Immature natural killer cell (primary cell): ENCODE measurements around the gene SPRED2. TPM values are rescaled to one million over a fixed set of nuclear protein-coding genes. Genes with fewer than 3 reads are reported as not detected.

Experiments used
- DNase-seq, 3 donors: peaks; one replicate each; pipeline ENCODE4 v3.0.0; 2022; ENCODE audit warnings: mixed read lengths in 1 of 3
- H3K27ac Mint-ChIP-seq, 6 donors: one replicate each; pipeline ENCODE4 v1.8.0; 2020; ENCODE audit warnings: mixed read lengths in 6 of 6, mild to moderate bottlenecking in 5 of 6, inconsistent platforms in 4 of 6, moderate library complexity in 3 of 6
- H3K27me3 Mint-ChIP-seq, 3 donors: one replicate each; pipeline ENCODE4 v1.8.0; 2020 to 2021; ENCODE audit warnings: low read depth in 3 of 3, mild to moderate bottlenecking in 3 of 3, mixed read lengths in 3 of 3, moderate library complexity in 3 of 3, inconsistent platforms in 1 of 3
- H3K36me3 Mint-ChIP-seq, 3 donors: one replicate each; pipeline ENCODE4 v1.8.0; 2020; ENCODE audit warnings: mixed read lengths in 3 of 3, inconsistent platforms in 2 of 3, mild to moderate bottlenecking in 2 of 3
- H3K4me1 Mint-ChIP-seq, 2 donors: one replicate each; pipeline ENCODE4 v1.8.0; 2020; ENCODE audit warnings: inconsistent platforms in 2 of 2, mild to moderate bottlenecking in 2 of 2, mixed read lengths in 2 of 2, moderate library complexity in 1 of 2
- H3K4me3 Mint-ChIP-seq, 5 donors: one replicate each; pipeline ENCODE4 v1.8.0; 2020; ENCODE audit warnings: mild to moderate bottlenecking in 5 of 5, mixed read lengths in 5 of 5, inconsistent platforms in 3 of 5, moderate library complexity in 3 of 5
- H3K9me3 Mint-ChIP-seq, 6 donors: one replicate each; pipeline ENCODE4 v1.8.0; 2020; ENCODE audit warnings: mild to moderate bottlenecking in 6 of 6, mixed read lengths in 6 of 6, inconsistent platforms in 4 of 6, moderate library complexity in 3 of 6
- polyA plus RNA-seq, 3 donors: library from polyadenylated mRNA; unstranded; fragments of 300-500 nt; fragmentation: Illumina TruSeq; gene quantifications; one replicate each; pipeline ENCODE4 v1.2.3, GENCODE V29; 2021

SPRED2 gene
- polyA plus RNA-seq, 3 donors from 2014 or later: 0.67 to 1.4 TPM; not detected in 1

- peak overlapping the region; percentile 35 to 93 (median 68) for H3K27ac Mint-ChIP-seq
- no peak for DNase-seq
Observed at GRCh38 chr2:65300134-65300760, 132.2 kb downstream of the SPRED2 start.

GRCh38 chr2:65299246-65299645 lies 133.2 kb downstream of the SPRED2 start:
- peaks cover 43 to 56% of the 10 kb centered on the region in 2 donors for H3K4me1 Mint-ChIP-seq
- H3K36me3 Mint-ChIP-seq: peaks cover 0 to 4% (median 0%) of the 10 kb centered on the region in 3 donors
- H3K4me3 Mint-ChIP-seq: peak overlapping the region; percentile 42 to 76 (median 62)
- peaks cover 13 to 51% (median 43%) of the 10 kb centered on the region in 3 donors for H3K27me3 Mint-ChIP-seq
- H3K27ac Mint-ChIP-seq: peak overlapping the region in 1 of 6 donors; percentile 56
- peak; percentile 38 to 50 (median 44) for DNase-seq
- peaks cover 0 to 3% (median 0%) of the 10 kb centered on the region in 6 donors for H3K9me3 Mint-ChIP-seq

More at GRCh38 chr2:65300134-65300760, 132.2 kb downstream of the SPRED2 start:
- H3K27me3 Mint-ChIP-seq: peaks cover 13 to 47% (median 46%) of the 10 kb centered on the region in 3 donors
- H3K4me1 Mint-ChIP-seq: peaks cover 43 to 56% of the 10 kb centered on the region in 2 donors
- H3K9me3 Mint-ChIP-seq: peaks cover 0 to 3% (median 0%) of the 10 kb centered on the region in 6 donors
- peaks cover 0 to 4% (median 0%) of the 10 kb centered on the region in 3 donors for H3K36me3 Mint-ChIP-seq
- peak overlapping the region; percentile 76 to 90 (median 82) for H3K4me3 Mint-ChIP-seq

GRCh38 chr2:65298089-65298488 lies 134.3 kb downstream of the SPRED2 start:
- peaks cover 0 to 2% (median 0%) of the 10 kb centered on the region in 3 donors for H3K36me3 Mint-ChIP-seq
- H3K4me1 Mint-ChIP-seq: peaks cover 43 to 56% of the 10 kb centered on the region in 2 donors
- H3K27me3 Mint-ChIP-seq: peaks cover 13 to 48% (median 43%) of the 10 kb centered on the region in 3 donors
- no peak overlapping the region for H3K27ac Mint-ChIP-seq
- no peak for DNase-seq
- peaks cover 0 to 3% (median 0%) of the 10 kb centered on the region in 6 donors for H3K9me3 Mint-ChIP-seq
- peak overlapping the region in 3 of 5 donors; percentile 5 to 33 (median 10) for H3K4me3 Mint-ChIP-seq

DNA sequence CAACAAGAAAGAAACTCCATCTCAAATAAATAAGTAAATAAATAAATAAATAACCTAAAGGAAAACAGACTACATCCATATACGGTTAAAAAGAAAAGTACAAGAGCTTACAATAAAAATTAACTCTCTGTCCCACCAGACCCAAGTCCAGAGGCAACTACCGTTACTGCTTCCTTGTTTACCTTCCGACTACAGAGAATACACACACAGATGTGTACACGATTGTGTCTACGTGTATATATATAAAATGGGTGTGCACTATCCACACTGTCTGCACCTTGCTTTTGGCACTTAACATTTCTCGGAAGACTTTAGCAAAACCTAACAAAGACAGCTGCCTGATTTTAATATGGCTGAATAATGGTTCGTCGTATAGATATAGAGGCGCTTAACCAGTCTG lies 134.9 kb downstream of the SPRED2 start:
- H3K9me3 Mint-ChIP-seq: peaks cover 0 to 3% (median 0%) of the 10 kb centered on the region in 6 donors
- H3K36me3 Mint-ChIP-seq: no peaks in the 10 kb centered on the region
- no peak overlapping the region for H3K4me3 Mint-ChIP-seq
- H3K27ac Mint-ChIP-seq: no peak overlapping the region
- peaks cover 42 to 53% of the 10 kb centered on the region in 2 donors for H3K4me1 Mint-ChIP-seq
- DNase-seq: no peak
- peaks cover 13 to 43% (median 43%) of the 10 kb centered on the region in 3 donors for H3K27me3 Mint-ChIP-seq

DNA sequence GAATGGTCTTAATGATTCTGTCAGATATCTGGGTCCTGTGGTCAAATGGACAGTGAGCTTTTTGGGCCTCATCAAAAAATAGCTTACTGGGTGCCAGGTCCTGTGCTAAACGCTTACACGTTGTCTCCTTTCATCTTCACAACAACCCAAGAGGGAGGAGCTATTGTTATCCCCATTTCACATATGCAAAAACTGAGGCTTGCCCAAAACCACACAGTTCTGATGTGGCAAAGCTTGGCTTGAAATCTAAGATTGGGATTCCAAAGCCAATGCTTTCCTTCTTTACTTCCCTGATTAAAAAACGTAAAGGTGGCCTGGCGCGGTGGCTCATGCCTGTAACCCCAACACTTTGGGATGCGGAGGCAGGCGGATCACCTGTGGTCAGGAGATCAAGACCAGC lies 135.4 kb downstream of the SPRED2 start:
- Mint-ChIP-seq H3K27ac (no peak overlapping the region), H3K4me1 (peaks cover 36 to 47% of the 10 kb centered on the region in 2 donors), H3K4me3 (peak overlapping the region in 1 of 5 donors; percentile 19), H3K9me3 (no peaks in the 10 kb centered on the region), H3K27me3 (peaks cover 12 to 40% (median 40%) of the 10 kb centered on the region in 3 donors), H3K36me3 (no peaks in the 10 kb centered on the region)
- no peak for DNase-seq

- no peak for DNase-seq
- peaks cover 13 to 25% of the 10 kb centered on the region in 2 donors for H3K4me1 Mint-ChIP-seq
- H3K9me3 Mint-ChIP-seq: no peaks in the 10 kb centered on the region
- no peak overlapping the region for H3K4me3 Mint-ChIP-seq
- no peak overlapping the region for H3K27ac Mint-ChIP-seq
- peaks cover 3 to 25% (median 24%) of the 10 kb centered on the region in 3 donors for H3K27me3 Mint-ChIP-seq
- peaks cover 0 to 4% (median 0%) of the 10 kb centered on the region in 3 donors for H3K36me3 Mint-ChIP-seq
Observed at GRCh38 chr2:65294701-65295100, 137.7 kb downstream of the SPRED2 start.

- H3K4me3 Mint-ChIP-seq: no peak overlapping the region
- H3K9me3 Mint-ChIP-seq: no peaks in the 10 kb centered on the region
- H3K4me1 Mint-ChIP-seq: peaks cover 8 to 19% of the 10 kb centered on the region in 2 donors
- peaks cover 2 to 21% (median 19%) of the 10 kb centered on the region in 3 donors for H3K27me3 Mint-ChIP-seq
- H3K27ac Mint-ChIP-seq: no peak overlapping the region
- peaks cover 0 to 4% (median 0%) of the 10 kb centered on the region in 3 donors for H3K36me3 Mint-ChIP-seq
- DNase-seq: no peak
Observed at GRCh38 chr2:65294136-65294535, 138.3 kb downstream of the SPRED2 start.

DNA sequence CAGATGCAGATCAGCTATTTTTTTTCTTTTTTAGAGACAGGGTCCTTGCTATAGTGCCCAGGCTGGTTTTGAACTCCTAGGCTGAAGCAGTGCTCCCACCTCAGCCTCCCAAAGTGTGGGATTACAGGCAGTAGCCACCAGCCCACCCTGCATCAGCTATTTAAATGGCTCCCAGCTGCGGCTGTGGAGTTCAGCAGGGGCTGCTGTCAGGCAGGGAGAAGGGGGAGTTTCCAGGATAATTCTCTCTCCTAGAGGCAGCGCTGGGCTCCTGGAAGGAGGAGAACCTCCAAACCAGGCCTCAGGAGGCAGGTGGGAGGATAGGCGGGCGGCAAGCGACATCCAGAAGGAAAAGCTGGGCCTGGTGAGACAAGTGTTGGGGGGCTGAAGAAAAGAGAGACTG lies 139.0 kb downstream of the SPRED2 start:
- H3K27ac Mint-ChIP-seq: no peak overlapping the region
- H3K4me3 Mint-ChIP-seq: no peak overlapping the region
- no peaks in the 10 kb centered on the region for H3K9me3 Mint-ChIP-seq
- H3K27me3 Mint-ChIP-seq: peaks cover 2 to 19% (median 17%) of the 10 kb centered on the region in 3 donors
- no peak for DNase-seq
- peaks cover 0 to 4% (median 0%) of the 10 kb centered on the region in 3 donors for H3K36me3 Mint-ChIP-seq
- H3K4me1 Mint-ChIP-seq: peaks cover 7 to 16% of the 10 kb centered on the region in 2 donors

GRCh38 chr2:65292461-65293011 lies 139.9 kb downstream of the SPRED2 start:
- no peaks in the 10 kb centered on the region for H3K9me3 Mint-ChIP-seq

DNA sequence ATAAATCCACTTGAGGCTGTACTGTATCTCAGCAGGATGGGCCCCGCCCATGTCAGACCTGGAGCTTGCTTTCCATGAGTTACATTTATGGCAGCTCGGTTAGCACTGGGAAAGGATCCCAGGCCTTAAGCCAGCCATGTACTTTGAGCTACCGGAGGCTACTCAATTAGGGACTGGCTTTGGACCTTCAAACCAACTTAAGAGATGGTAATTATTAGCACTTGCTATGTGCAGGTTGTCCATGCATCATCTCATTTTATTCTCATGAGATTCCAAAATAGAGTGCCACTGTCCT lies 140.3 kb downstream of the SPRED2 start:
- H3K4me1 Mint-ChIP-seq: peaks cover 2 to 7% of the 10 kb centered on the region in 2 donors
- no peak overlapping the region for H3K4me3 Mint-ChIP-seq
- peaks cover 2 to 12% (median 10%) of the 10 kb centered on the region in 3 donors for H3K27me3 Mint-ChIP-seq
- no peak for DNase-seq
- H3K36me3 Mint-ChIP-seq: peaks cover 0 to 4% (median 0%) of the 10 kb centered on the region in 3 donors
- no peaks in the 10 kb centered on the region for H3K9me3 Mint-ChIP-seq
- no peak overlapping the region for H3K27ac Mint-ChIP-seq

More at GRCh38 chr2:65292461-65293011, 139.9 kb downstream of the SPRED2 start:
- Mint-ChIP-seq H3K27ac (no peak overlapping the region), H3K4me1 (peaks cover 2 to 8% of the 10 kb centered on the region in 2 donors), H3K27me3 (peaks cover 2 to 12% (median 11%) of the 10 kb centered on the region in 3 donors), H3K36me3 (peaks cover 0 to 4% (median 0%) of the 10 kb centered on the region in 3 donors), H3K4me3 (no peak overlapping the region)
- DNase-seq: no peak

GRCh38 chr2:65291216-65292105 lies 140.9 kb downstream of the SPRED2 start:
- H3K27ac Mint-ChIP-seq: no peak overlapping the region
- no peak overlapping the region for H3K4me3 Mint-ChIP-seq
- no peaks in the 10 kb centered on the region for H3K9me3 Mint-ChIP-seq
- DNase-seq: no peak
- H3K36me3 Mint-ChIP-seq: peaks cover 0 to 4% (median 0%) of the 10 kb centered on the region in 3 donors
- H3K4me1 Mint-ChIP-seq: peaks cover 0 to 1% of the 10 kb centered on the region in 2 donors
- H3K27me3 Mint-ChIP-seq: peaks cover 2 to 12% (median 5%) of the 10 kb centered on the region in 3 donors

- H3K36me3 Mint-ChIP-seq: peaks cover 0 to 4% (median 0%) of the 10 kb centered on the region in 3 donors
- DNase-seq: no peak
- H3K4me1 Mint-ChIP-seq: no peaks in the 10 kb centered on the region
- no peak overlapping the region for H3K4me3 Mint-ChIP-seq
- H3K9me3 Mint-ChIP-seq: no peaks in the 10 kb centered on the region
- H3K27ac Mint-ChIP-seq: no peak overlapping the region
- peaks cover 0 to 4% (median 3%) of the 10 kb centered on the region in 3 donors for H3K27me3 Mint-ChIP-seq
Observed at GRCh38 chr2:65287364-65287763, 145.0 kb downstream of the SPRED2 start.

DNA sequence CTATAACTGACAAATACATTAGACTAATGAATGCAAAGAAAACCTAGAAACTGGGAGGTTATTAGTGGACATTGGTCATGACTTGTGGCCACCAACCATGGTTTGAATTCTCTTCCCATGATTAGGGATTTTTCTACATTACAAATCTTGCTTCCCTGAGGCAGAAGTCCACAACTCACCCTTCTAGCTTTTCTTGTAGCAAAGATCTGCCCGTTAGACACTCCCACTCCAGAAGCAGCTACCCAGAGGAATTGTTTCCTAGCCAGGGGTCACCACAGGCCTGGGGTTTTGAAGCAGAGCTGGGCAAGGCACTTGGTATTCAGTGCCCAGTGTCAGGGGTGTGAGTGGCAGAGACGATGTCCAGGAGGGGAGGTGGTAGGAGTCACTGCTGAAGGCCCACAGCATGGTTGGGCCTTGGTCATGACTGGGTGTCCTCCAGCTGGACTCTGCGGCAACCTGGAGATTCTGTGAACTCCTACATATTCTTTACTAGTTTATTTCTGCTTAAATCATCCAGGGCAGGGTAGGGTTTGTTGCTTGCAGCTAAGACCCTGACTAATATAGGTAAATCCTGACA lies 149.8 kb downstream of the SPRED2 start:
- Mint-ChIP-seq H3K27ac (no peak overlapping the region), H3K4me1 (peaks cover 8 to 14% of the 10 kb centered on the region in 2 donors), H3K4me3 (no peak overlapping the region), H3K9me3 (no peaks in the 10 kb centered on the region), H3K27me3 (peaks cover 0 to 5% (median 5%) of the 10 kb centered on the region in 3 donors), H3K36me3 (no peaks in the 10 kb centered on the region)
- no peak for DNase-seq
